GM23338 (cell line): ENCODE measurements around the gene RTN4RL1.

Source experiments
- CREB1 ChIP-seq: fragments of 250-450 bp; sonication (Bioruptor Pico); IDR thresholded peaks from 2 replicates; pipeline ENCODE4 v1.5.0; 2020; ENCODE audit warnings: low read depth, mild to moderate bottlenecking, moderate library complexity
- CTCF ChIP-seq, 2 experiments: fragments of 200-600 bp in 1 of 2; sonication (generic) in 1 of 2; conservative IDR thresholded peaks; 2 replicates each; pipeline versions ENCODE4 v1.5.1 to v1.6.1; 2016 to 2017; ENCODE audit warnings: antibody characterized with exemption in 2 of 2, low read depth in 2 of 2, mild to moderate bottlenecking in 2 of 2, moderate library complexity in 1 of 2
- ETS1 ChIP-seq: IDR thresholded peaks from 2 replicates; pipeline ENCODE4 v1.6.1; 2016; ENCODE audit warnings: antibody characterized with exemption
- EZH2 ChIP-seq: fragments of 200-600 bp; sonication (generic); IDR thresholded peaks from one replicate; pipeline ENCODE4 v1.8.0; 2017; ENCODE audit warnings: antibody characterized with exemption, mild to moderate bottlenecking, low read depth; ENCODE audit not compliant: unreplicated experiment
- EZH2phosphoT487 ChIP-seq: fragments of 200-600 bp; sonication (generic); IDR thresholded peaks from one replicate; pipeline ENCODE4 v1.8.1; 2018; ENCODE audit warnings: antibody characterized with exemption; ENCODE audit not compliant: unreplicated experiment
- JUNB ChIP-seq: IDR thresholded peaks from one replicate; pipeline ENCODE4 v1.6.1; 2016; ENCODE audit warnings: antibody characterized with exemption; ENCODE audit not compliant: unreplicated experiment
- NANOG ChIP-seq: IDR thresholded peaks from 2 replicates; pipeline ENCODE4 v1.6.1; 2016; ENCODE audit warnings: antibody characterized with exemption, borderline replicate concordance
- POLR2AphosphoS5 ChIP-seq: IDR thresholded peaks from 2 replicates; pipeline ENCODE4 v1.6.1; 2016; ENCODE audit warnings: antibody characterized with exemption, low read depth
- ZNF114 ChIP-seq: fragments of 250-450 bp; sonication (Bioruptor Pico); IDR thresholded peaks from 2 replicates; pipeline ENCODE4 v1.5.0; 2020; ENCODE audit warnings: mild to moderate bottlenecking, moderate library complexity
- TF ChIP-seq, protein P1 (sequence below): IDR thresholded peaks from one replicate; pipeline ENCODE4 v1.6.1; 2018; ENCODE audit warnings: antibody characterized with exemption; ENCODE audit not compliant: unreplicated experiment

DNA sequence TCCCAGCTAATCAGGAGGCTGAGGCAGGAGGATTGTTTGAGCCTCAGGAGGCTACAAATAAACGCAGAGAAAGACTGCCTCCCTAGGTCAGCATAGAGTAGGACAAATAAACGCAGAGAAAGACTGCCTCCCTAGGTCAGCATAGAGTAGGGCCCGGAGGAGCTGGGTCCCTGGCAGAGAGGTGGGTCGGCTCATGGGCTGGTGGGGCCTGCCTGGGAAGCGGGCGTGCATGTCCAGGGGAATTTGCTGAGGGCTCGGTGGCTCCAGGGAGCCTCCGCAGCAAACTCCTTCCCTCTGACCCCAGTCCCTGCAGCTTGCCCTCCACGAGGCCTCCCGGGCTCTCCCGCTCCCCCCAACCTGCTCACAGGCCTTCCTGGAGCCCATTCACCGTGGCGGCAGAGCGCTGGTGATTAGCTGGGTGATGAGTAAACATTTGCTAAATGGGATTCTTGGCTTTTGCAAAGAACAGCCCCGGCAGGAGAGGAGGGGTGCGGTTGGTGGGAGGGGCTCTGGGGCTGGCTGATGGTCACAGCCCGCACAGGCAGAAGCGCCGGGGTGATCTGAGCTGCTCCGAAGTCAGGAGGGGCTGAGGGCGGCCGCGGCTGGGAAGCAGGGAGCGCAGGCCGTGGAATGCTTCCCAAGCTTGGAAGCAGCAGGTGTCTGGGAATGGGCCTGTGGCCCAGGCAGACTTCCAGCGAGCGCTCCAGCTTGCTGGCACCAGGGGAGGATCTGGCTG lies 93.1 kb downstream of the RTN4RL1 start:
- TF ChIP-seq CREB1 (CRISPR knock-in tag) (no peak), CTCF (conservative IDR thresholded peaks at IDR 0.05; ENCODE audit: low read depth in 2 of 2) (peak; percentile 18 to 26; a peak in 2 of 4 replicates), EZH2phosphoT487 (no peak), POLR2AphosphoS5 (no peak), EZH2 (no peak), NANOG (no peak), ETS1 (no peak), JUNB (no peak), ZNF114 (CRISPR knock-in tag) (no peak)
- TF ChIP-seq, protein P1, sequence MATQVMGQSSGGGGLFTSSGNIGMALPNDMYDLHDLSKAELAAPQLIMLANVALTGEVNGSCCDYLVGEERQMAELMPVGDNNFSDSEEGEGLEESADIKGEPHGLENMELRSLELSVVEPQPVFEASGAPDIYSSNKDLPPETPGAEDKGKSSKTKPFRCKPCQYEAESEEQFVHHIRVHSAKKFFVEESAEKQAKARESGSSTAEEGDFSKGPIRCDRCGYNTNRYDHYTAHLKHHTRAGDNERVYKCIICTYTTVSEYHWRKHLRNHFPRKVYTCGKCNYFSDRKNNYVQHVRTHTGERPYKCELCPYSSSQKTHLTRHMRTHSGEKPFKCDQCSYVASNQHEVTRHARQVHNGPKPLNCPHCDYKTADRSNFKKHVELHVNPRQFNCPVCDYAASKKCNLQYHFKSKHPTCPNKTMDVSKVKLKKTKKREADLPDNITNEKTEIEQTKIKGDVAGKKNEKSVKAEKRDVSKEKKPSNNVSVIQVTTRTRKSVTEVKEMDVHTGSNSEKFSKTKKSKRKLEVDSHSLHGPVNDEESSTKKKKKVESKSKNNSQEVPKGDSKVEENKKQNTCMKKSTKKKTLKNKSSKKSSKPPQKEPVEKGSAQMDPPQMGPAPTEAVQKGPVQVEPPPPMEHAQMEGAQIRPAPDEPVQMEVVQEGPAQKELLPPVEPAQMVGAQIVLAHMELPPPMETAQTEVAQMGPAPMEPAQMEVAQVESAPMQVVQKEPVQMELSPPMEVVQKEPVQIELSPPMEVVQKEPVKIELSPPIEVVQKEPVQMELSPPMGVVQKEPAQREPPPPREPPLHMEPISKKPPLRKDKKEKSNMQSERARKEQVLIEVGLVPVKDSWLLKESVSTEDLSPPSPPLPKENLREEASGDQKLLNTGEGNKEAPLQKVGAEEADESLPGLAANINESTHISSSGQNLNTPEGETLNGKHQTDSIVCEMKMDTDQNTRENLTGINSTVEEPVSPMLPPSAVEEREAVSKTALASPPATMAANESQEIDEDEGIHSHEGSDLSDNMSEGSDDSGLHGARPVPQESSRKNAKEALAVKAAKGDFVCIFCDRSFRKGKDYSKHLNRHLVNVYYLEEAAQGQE: no peak
